GM18870 (cell line): ENCODE results near the gene EVI2A.
"Not testable (repeated sequence)": the region's sequence is repeated elsewhere in the genome, so short reads cannot be mapped to it uniquely, and the experiment has no call there.

ENCODE experiments used
- ATAC-seq: cut with Tn5 transposase; IDR thresholded peaks from one replicate; pipeline ENCODE4 v1.9.1; 2021; ENCODE audit warnings: moderate library complexity; ENCODE audit not compliant: unreplicated experiment

The EVI2A gene, protein sequence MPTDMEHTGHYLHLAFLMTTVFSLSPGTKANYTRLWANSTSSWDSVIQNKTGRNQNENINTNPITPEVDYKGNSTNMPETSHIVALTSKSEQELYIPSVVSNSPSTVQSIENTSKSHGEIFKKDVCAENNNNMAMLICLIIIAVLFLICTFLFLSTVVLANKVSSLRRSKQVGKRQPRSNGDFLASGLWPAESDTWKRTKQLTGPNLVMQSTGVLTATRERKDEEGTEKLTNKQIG

GRCh38 chr17:31321481-31321880 is at the start of gene EVI2A:
TSS of gene EVI2A (minus strand) at chr17:31321622. CDS start at chr17:31319013, 2,609 bp downstream.
- ATAC-seq = peak; percentile 40

GRCh38 chr17:31369266-31369665 is 47.8 kb upstream of the EVI2A start:
- ATAC-seq = no peak

GRCh38 chr17:31366088-31366487 is 44.7 kb upstream of the EVI2A start:
- no peak for ATAC-seq

DNA sequence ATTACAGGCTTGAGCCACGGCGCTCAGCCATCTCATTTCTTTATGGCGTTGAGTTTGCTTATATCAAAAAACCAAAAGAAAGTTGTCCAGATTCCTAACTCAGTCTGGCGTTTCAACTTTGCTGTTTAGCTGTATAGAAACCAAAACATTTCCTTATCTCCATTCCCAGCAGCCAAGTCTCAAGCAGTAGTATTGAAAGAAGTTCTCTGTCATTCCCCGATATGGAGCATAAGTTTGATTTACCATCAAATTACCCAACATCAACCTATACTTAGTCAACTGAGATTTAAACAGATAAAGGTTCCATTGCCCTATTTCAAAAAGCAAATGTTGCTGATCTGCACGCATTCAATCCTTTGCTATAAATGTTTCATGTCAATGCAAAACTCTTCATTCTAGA is 42.6 kb upstream of the EVI2A start:
- ATAC-seq = no peak

DNA sequence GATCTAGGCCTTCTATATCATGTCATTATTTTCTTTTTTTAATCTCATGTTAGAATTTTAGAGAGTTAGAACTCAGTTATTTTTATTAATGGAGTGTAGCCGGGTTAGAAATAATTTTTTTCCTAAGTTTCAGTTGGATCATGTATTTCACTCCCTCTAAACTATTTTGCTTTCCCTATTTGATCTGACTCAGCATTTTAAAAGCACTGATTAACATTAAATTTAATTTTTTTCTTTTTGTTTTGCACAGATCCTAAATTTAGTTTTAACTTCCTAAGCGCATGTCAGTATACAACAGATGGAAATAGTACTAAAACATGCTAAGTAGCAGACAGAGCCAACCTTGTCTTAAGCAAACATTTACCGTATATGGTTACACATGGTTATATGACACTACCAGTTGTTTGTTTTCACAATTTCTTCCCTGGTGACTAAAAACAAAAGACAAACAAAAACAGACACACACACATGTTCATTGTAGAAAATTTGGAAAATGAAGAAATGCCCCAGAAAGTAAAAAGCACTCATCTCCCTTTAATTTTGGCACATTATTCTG is 36.5 kb upstream of the EVI2A start:
- ATAC-seq = no peak

DNA sequence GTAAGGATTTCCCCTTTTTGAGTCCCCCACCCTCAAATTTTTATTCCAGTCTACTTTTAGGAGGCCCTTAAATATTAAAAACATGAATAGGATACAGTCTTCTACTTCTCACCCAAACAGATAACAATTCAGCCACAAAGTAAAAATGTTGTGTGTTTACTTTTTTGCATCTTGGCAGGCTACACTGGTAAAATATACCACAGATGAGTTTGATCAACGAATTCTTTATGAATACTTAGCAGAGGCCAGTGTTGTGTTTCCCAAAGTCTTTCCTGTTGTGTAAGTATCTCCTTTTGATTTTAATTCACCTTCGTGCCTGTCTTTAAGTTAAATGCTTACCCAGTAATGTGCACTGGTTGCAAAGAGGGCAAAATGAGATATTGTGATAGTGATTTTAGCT is 35.7 kb upstream of the EVI2A start:
- no peak for ATAC-seq

DNA sequence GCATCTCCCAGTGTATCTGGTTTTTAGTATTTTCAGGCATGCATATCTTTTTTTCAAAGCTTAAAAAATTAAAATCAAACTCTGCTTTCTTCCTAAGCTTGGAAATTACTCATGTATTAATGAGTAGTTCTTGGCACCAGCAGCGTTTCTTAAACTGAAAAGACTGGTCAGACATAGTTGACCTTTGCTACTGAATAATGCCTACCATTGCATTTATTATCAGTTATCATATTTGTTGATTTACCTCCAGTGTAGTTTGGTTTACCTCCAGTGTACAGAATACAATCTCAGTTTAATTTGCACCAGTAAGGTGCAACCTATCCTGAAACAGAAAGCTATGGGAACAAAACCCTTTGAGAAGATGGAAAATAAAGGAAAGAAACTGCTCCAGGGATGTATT is 34.5 kb upstream of the EVI2A start:
- no peak for ATAC-seq

DNA sequence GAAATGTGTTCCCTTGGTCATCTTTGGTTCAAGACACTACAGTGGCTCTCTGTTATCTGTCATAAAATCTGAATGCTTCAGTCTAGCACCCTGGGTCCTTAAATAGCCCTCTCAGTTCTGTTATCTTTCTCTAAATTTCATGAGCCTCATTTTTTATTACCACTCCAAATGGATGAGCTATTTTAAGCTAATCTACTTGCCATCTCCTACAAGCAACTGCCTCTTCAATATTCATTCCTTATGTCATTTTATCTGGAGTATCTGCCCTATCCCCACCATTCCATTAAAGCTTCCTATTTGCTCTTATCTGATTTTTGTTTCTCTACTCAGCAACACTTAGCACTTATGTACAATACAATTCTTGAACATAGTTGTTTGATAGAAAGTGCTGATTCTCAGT is 28.0 kb upstream of the EVI2A start:
- ATAC-seq = no peak

GRCh38 chr17:31345191-31345747 is 23.8 kb upstream of the EVI2A start:
- not testable (repeated sequence) for ATAC-seq

- no peak for ATAC-seq
These were observed 18.7 kb upstream of the EVI2A start for GRCh38 chr17:31339906-31340661.

GRCh38 chr17:31329221-31329620 is 7.8 kb upstream of the EVI2A start:
- ATAC-seq = no peak

DNA sequence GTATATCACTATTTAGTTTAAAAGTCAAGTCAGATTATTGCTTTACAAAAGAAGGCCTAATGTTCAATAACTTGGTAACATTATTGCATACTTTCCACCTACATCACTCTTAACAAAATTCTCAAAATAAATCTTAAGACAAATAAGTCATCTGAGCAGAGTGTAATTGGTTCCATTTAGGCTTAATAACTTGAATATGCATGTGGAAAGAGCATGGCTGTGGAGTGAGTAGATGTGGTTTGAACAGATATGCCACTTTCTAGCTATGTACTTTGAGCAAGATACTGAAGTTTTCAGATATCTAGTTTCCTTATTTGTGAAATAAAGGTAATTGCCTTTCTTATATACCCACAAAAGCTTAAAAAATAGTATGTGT is 6.7 kb upstream of the EVI2A start:
- no peak for ATAC-seq

DNA sequence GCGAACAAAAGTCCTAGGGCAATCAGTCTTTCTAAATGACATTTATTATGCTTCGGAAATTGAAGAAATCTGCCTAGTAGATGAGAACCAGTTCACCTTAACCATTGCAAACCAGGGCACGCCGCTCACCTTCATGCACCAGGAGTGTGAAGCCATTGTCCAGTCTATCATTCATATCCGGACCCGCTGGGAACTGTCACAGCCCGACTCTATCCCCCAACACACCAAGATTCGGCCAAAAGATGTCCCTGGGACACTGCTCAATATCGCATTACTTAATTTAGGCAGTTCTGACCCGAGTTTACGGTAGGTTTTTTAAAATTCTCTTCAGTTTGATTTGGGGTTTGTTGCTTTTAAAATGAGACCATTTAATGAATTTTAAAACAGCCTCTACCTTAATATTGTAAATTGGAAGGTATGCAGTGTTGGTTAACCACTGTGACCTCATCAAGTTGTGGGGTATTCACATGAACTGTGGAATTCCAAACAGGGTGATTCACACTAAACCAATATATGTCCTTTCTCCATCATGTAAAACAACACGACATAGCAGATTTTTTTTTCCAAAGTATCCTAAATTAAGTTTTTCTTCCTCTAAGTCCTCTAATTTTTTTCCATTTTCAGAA is 6.2 kb upstream of the EVI2A start:
- no peak for ATAC-seq

DNA sequence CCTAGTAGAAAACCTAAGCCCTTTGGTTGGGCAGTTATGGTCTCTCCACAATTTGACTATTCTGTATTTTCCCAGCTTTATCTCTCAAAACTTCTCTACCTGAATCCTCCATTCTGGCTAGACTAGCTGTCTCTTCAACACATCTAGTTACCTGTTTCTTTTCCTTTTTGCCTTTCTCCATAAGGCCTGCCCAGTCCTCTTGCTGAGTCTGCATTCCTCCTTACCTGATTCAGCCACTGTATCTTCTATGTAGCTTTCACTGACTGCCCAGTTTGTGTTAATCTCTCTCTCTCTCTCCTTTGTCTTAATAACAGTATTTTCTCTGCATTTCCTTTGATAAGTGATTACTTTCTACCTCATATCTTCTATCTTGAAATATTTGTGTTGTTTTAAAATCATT is 2.1 kb upstream of the EVI2A start:
- ATAC-seq = no peak

GRCh38 chr17:31321966-31322365 is 544 bp upstream of the EVI2A start:
- ATAC-seq = no peak

GRCh38 chr17:31320791-31321190 is 631 bp downstream of the EVI2A start:
- ATAC-seq = no peak

- no peak for ATAC-seq
These were observed 1.2 kb downstream of the EVI2A start for GRCh38 chr17:31320241-31320640.

- ATAC-seq = peak; percentile 6
These were observed 2.4 kb downstream of the EVI2A start for GRCh38 chr17:31318851-31319661.

DNA sequence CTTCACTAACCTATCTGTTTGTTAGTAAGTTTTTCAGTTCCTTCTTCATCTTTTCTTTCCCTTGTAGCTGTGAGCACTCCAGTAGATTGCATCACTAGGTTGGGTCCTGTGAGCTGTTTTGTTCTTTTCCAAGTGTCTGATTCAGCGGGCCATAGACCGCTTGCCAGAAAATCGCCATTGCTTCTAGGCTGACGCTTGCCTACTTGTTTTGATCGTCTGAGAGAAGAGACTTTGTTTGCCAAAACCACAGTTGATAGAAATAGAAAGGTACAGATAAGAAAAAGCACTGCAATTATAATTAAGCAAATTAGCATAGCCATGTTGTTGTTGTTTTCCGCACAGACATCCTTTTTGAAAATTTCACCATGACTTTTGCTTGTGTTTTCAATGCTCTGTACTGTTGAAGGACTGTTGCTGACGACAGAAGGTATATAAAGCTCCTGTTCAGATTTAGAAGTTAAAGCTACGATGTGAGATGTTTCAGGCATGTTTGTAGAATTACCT is 3.1 kb downstream of the EVI2A start:
- peak; percentile 21 for ATAC-seq

GRCh38 chr17:31314782-31315100 is 6.7 kb downstream of the EVI2A start:
- ATAC-seq = no peak
